GM19467 (cell line): ENCODE results near the gene STMN1.
A peak's percentile ranks its signal among the peaks of the same experiment; 100 is the strongest.

Experiments used
- ATAC-seq: cut with Tn5 transposase; IDR thresholded peaks from one replicate; pipeline ENCODE4 v1.9.1; 2021; ENCODE audit warnings: mild to moderate bottlenecking, moderate library complexity; ENCODE audit not compliant: unreplicated experiment

The STMN1 gene

DNA sequence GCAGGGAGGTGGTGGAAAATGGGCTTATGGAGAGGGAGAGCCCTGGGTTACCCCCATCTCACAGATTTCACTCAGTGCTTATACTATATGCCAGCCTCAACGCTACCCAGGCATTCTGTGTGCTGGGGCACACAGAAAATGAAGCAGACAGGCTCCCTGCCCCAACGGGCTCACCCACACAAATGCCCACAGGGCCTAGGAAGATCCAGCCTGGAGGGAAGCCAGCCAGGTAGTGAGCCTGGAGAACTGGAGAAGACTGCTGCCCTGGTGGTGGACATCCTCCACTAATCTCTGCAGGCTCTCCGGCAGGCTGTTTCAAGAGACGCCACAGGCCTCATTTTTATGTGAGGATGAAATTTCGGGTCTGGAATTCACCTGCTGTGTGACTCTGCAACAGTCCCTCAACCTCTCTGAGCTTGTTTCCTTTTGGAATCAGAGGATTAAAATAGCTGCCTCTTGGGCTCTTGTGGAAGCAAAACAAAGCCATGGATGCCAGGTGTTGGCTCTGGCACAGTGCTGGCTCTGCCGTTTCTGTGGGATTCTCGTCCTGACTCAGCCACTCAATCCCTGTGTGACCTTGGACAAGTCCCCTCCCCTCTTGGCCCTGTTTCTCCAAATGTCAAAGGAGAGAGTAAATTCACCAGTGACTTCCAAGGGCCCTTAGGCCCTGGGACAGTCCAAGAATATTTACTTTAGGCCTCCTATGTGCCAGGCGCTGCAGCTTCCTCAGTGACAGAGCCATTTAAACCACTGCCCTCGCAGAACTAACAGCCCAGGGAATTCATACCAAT is 34.3 kb downstream of the STMN1 start:
- ATAC-seq: no peak

- no peak for ATAC-seq
These were observed 35.0 kb downstream of the STMN1 start for GRCh38 chr1:25871086-25871703.

GRCh38 chr1:25870614-25871013 is 35.6 kb downstream of the STMN1 start:
- ATAC-seq: no peak

- no peak for ATAC-seq
These were observed 36.2 kb downstream of the STMN1 start for GRCh38 chr1:25869909-25870606.

GRCh38 chr1:25867210-25867991 is 38.8 kb downstream of the STMN1 start:
- ATAC-seq: no peak

DNA sequence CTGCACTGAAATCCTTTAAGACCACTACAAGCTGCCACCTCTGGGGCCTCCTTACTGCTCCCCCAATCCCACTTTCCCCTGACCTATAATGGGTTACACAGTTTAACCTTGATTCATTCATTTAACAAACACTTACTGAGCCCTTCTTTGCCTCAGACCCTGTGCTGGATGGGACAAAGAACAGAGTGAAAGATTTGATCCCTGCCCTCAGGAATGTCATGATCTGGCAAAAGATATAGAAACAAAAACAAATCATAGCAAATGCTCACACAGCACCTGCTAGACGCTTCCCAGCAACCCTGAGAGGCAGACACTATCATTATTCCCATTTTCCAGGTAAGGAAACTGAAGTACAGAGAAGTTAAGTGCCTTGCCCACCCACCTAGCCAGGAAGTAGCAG is 39.9 kb downstream of the STMN1 start:
- no peak for ATAC-seq

DNA sequence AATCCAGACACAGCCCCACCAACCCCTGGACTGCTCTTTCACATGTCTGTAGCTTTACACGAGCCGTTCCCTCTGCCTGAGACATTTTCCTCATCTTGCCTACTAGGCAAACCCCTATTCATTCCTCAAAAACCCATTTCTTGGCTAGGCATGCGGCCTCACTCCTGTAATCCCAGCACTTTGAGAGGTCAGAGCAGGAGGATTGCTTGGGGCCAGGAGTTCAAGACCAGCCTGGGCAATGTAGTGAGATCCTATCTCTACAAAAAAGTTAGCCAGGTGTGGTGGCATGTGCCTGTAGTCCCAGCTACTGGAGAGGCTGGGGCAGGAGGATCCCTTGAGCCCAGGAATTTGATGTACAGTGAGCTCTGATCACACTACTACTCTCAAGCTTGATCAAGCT is 41.8 kb downstream of the STMN1 start:
- no peak for ATAC-seq

DNA sequence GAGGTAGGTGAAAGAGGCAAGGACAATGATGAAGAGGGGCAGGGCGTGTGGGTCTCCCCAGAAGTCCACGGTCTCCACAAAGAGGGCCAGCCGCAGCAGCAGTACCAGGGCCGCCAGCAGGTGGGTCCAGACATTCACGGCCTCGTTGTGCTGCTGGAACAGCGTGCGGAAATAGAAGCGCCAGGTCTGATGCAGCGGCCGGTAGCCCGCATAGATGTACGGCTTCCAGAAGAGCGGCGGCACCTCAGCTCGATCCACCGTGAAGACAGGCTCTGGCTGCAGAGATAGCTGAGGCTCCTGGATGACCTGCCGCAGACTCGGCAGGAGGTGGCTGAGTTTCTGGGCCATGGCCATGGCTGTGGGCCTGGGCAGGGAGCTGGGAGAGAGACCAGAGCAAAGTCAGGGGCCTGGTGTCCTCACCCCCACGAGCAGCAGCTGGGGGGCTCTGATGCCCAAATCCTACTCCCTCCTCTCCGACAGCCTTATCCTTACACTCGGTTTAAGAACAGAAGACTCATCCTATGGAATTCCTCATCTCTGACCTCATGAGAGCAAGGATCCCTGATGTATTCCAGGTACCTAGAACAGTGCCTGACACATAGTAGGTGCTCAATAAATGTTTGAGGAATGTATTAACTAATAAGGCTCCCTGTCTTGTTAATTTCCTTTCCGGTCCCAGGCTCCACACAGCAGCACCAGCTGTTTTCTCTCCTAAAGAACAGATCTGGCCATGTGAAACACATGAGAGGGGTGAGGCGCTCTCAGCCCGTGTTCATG is 42.5 kb downstream of the STMN1 start:
- no peak for ATAC-seq

DNA sequence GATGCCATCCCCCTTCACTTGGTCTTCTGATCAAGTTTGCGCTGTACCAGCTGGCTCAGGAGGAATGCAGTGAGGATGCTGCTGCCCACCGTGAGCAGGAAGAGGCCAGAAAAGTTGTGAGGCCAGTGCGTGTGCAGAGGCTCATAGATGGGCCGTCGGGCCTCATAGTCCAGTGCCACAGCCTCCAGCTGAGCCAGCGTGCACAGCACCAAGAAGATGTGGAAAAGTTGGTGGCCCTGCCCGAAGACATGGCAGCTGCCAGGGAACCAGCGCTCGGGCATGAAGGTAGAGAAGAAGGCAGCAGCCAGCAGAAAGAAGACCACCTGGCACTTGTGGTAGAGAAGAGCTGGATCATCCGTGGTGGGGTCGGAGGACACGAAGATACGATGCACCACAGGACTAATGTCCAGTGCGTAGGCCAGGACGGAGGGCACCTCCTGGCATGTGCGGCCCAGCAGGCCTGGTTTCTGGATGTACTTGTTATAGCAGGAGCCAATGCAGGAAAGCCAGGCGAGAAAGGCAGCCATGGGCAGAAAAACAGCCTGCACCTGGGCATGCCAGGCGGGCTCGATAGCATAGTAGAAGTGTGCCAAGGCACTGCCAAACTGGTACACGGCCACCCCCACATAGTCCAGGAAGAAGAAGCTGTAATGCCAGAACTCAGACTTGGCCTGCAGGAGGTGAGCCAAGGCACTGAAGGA is 43.3 kb downstream of the STMN1 start:
- ATAC-seq: no peak

- no peak for ATAC-seq
These were observed 44.6 kb downstream of the STMN1 start for GRCh38 chr1:25861316-25862286.

DNA sequence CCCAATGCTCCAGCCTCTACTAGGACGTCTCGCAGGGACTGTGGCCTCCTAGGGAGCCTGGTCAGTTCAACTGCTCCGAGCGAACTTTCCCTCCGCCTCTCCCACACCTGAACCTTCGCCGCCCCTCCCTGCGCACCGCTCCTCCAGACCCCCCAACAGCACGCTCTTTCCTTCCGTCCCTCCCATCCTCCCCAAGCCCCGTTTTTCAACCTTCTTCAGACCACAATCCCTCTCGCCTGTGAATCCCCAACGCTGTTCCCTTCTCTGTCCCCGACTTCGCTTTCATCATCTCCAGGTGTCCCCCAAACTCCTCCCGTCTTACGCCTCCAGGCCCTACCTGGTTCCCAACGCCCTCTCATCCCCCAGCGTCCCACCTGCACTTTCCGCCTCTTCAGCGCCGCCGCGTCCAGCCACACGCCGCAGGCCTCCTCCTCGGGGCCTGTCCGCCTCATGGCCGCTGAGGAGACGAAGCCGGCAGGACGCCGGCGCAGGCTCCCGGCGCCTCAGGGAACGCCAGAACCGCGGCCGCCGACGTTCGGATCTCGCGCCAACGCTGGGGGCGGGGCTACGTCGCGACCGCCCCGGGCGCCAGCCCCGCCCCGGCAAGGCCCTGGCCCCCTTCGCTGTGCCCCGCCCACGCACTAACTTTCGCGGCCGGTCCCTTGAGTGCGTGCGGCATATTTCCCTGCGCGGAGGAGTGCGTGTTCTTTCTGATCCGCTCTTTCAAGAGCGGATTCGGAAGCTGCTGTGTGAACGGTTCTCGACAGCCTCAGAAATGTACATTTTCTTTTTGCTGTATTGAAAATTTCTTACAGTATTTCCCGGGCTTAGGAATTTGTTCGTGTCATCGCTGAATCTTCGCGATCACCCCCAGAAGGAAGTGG is 47.1 kb downstream of the STMN1 start, which contains the start of gene AUNIP:
AUNIP (minus strand) TSS at position 552 of the 884 bp plus-strand sequence; CDS start at position 452, 100 bp downstream.
- peak; percentile 83 for ATAC-seq

DNA sequence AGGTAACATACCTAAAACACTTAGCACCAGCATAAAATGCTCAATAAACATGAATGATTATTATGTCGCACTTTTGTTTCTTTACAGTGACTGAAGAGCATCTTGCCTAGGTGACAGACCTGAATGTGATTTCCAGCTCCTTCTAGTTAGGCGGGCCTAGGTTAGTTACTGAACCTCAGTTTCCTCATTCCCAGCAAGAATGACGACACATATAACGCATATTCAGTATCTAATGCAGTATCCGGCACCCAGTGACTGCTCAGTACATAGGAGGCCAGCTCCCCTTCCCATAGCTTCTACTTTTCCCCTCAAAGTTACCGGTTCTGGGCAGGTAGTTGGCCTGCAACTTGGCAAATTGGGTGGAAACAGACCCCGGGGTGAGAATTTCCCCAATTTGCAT is 47.7 kb downstream of the STMN1 start:
- ATAC-seq: no peak

DNA sequence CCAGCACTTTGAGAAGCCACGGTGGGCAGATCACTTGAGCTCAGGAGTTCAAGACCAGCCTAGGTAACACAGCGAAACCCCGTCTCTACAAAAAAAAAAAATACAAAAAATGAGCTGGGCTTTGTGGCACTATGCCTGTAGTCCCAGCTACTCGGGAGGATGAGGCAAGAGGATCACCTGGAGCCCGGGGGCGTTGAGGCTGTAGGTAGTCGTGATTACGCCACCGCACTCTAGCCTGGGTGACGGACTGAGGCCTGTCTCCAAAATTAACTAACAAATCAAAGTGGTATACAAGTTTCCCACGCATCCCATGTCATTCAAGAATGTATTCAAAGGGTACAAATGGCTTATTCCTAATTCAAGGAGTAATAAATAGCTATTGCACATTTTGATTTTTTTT is 49.4 kb downstream of the STMN1 start:
- no peak for ATAC-seq

DNA sequence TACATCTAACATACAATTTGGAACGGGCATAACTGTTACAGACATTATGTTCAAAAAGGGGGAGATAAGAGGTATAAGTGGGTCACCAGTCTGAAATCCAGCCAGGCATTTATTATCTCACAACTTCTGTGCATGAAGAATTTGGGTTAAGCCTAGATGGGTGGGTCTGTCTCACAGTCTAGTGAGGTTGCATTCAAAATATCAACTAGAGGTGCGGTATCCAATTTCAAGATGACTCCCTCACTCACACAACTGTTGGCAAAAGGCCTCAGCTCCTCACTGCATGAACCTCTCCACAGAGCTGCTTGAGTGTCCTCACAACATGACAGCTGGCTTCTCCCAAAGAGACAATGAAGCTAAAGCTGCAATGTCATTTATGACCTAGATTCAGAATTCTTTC is 51.7 kb downstream of the STMN1 start:
- no peak for ATAC-seq
